SH-SY5Y (cell line): ENCODE data around the gene LAIR2.

Experiments
- GATA2 ChIP-seq: IDR thresholded peaks from 2 replicates; pipeline ENCODE4 v1.6.1; 2011; ENCODE audit warnings: mild to moderate bottlenecking, low read depth, low read length
- GATA3 ChIP-seq: IDR thresholded peaks from 2 replicates; pipeline ENCODE4 v1.6.1; 2011; ENCODE audit warnings: low read depth, mild to moderate bottlenecking, low read length, moderate library complexity

- TF ChIP-seq GATA2 (no peak), GATA3 (no peak)
Measured at GRCh38 chr19:54489766-54490165, 12.9 kb upstream of the LAIR2 start.
